GM12864 (cell line): ENCODE results near the gene SP2.

Experiments used
- DNase-seq: peaks from one replicate; pipeline ENCODE4 v3.0.0-alpha.2; 2011; ENCODE audit warnings: low read depth
- H3K4me3 ChIP-seq: 2 replicates; pipeline ENCODE4 v1.5.1; 2011; ENCODE audit warnings: mild to moderate bottlenecking, low read depth, low read length, control low read depth
- CTCF ChIP-seq: IDR thresholded peaks from 2 replicates; pipeline ENCODE4 v1.5.1; 2011; ENCODE audit warnings: low read depth, mild to moderate bottlenecking, moderate library complexity, low read length, control low read depth, inconsistent platforms; ENCODE audit errors: missing control alignments

SP2 gene

GRCh38 chr17:47946516-47946915 is 50.5 kb downstream of the SP2 start:
- DNase-seq = no peak
- no peak for TF ChIP-seq CTCF
- no peak overlapping the region for H3K4me3 ChIP-seq

- H3K4me3 ChIP-seq = no peak overlapping the region
- no peak for DNase-seq
- TF ChIP-seq CTCF = peak; percentile 82
Observed at GRCh38 chr17:47946929-47947397, 50.9 kb downstream of the SP2 start.

GRCh38 chr17:47948706-47949196 is 52.7 kb downstream of the SP2 start:
- no peak for DNase-seq
- H3K4me3 ChIP-seq = no peak overlapping the region
- TF ChIP-seq CTCF = no peak

- H3K4me3 ChIP-seq = peak overlapping the region; percentile 11; the same call in 1 of the 2 replicates
- peak; percentile 91 for TF ChIP-seq CTCF
- DNase-seq = no peak
Observed at GRCh38 chr17:47949197-47949759, 53.2 kb downstream of the SP2 start.

GRCh38 chr17:47949946-47950345 is 53.9 kb downstream of the SP2 start:
- no peak for DNase-seq
- TF ChIP-seq CTCF = no peak
- no peak overlapping the region for H3K4me3 ChIP-seq

- DNase-seq = no peak
- TF ChIP-seq CTCF = no peak
- H3K4me3 ChIP-seq = no peak overlapping the region
Observed at GRCh38 chr17:47950448-47950847, 54.4 kb downstream of the SP2 start.
